ENCODE measurements around the gene ANAPC16. TPM values are rescaled to one million over a fixed set of nuclear protein-coding genes. Genes with fewer than 3 reads are reported as not detected.

ANAPC16 gene
- total RNA-seq, 1 experiment from 2014 or later, result 71.1 TPM

DNA sequence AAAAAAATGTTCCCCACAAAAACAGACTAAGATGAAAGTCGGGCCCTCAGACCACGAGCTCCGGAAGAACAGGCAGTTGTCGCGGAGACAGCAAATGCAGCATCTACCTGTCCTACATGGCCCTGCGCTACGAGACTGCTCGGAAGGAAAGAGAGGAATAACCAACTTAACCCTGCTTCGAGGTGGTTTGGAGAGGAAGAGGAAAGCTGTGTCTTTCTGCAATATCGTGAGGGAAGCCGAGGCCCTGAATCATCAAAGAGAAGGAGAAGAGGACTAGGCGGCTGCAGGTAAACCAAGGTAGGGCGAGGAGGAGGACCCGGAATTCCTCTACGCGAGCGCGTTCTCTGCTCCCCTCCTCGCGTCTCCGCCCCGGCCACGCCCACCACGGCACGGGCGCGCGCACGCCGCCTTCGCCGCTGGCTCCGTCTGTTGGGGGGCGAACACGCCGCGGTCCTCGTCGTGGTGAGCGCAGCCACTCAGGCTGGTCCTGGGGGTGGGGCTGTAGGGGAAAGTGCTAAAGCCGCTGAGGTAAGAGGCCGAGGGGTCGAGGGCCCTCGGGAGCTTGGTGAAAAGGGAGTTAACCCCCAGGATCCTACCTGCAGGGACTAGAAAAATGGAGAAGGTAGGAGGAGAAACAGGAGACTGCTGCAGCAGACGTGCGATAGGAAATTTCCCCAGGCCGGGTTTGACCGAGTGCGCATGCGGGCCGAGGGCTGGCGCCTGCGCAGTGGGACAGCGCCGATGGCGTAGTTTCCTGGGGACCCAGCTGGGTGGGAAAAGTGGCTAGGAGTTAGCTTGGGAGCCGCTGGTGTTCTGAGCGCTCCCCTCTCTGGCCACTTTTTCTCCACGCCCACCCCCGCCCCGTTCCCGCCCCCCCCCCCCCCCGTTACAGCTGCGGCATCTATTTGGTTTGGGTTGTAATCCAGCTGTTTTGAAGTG, at the start of gene ANAPC16, which contains the start of gene ASCC1 (continued):
- TF ChIP-seq, protein P1, sequence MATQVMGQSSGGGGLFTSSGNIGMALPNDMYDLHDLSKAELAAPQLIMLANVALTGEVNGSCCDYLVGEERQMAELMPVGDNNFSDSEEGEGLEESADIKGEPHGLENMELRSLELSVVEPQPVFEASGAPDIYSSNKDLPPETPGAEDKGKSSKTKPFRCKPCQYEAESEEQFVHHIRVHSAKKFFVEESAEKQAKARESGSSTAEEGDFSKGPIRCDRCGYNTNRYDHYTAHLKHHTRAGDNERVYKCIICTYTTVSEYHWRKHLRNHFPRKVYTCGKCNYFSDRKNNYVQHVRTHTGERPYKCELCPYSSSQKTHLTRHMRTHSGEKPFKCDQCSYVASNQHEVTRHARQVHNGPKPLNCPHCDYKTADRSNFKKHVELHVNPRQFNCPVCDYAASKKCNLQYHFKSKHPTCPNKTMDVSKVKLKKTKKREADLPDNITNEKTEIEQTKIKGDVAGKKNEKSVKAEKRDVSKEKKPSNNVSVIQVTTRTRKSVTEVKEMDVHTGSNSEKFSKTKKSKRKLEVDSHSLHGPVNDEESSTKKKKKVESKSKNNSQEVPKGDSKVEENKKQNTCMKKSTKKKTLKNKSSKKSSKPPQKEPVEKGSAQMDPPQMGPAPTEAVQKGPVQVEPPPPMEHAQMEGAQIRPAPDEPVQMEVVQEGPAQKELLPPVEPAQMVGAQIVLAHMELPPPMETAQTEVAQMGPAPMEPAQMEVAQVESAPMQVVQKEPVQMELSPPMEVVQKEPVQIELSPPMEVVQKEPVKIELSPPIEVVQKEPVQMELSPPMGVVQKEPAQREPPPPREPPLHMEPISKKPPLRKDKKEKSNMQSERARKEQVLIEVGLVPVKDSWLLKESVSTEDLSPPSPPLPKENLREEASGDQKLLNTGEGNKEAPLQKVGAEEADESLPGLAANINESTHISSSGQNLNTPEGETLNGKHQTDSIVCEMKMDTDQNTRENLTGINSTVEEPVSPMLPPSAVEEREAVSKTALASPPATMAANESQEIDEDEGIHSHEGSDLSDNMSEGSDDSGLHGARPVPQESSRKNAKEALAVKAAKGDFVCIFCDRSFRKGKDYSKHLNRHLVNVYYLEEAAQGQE (IDR thresholded peaks at IDR 0.05; ENCODE audit: low read depth), result no peak
- TF ChIP-seq POLR2A (IDR thresholded peaks at IDR 0.05; ENCODE audit: borderline replicate concordance, extremely low read depth, insufficient read depth, insufficient read length) (peak; percentile 94), SP1 (IDR thresholded peaks at IDR 0.05; ENCODE audit: low read depth) (peak; percentile 76), SIN3A (IDR thresholded peaks at IDR 0.05; ENCODE audit: low read depth) (peak; percentile 91), EZH2phosphoT487 (IDR thresholded peaks at IDR 0.05; ENCODE audit: borderline replicate concordance) (no peak), POLR2AphosphoS5 (IDR thresholded peaks at IDR 0.05; ENCODE audit: low read depth, low read length) (peak; percentile 96)
- TF ChIP-seq, protein P2, sequence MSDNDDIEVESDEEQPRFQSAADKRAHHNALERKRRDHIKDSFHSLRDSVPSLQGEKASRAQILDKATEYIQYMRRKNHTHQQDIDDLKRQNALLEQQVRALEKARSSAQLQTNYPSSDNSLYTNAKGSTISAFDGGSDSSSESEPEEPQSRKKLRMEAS (IDR thresholded peaks at IDR 0.05), result peak; percentile 98

DNA sequence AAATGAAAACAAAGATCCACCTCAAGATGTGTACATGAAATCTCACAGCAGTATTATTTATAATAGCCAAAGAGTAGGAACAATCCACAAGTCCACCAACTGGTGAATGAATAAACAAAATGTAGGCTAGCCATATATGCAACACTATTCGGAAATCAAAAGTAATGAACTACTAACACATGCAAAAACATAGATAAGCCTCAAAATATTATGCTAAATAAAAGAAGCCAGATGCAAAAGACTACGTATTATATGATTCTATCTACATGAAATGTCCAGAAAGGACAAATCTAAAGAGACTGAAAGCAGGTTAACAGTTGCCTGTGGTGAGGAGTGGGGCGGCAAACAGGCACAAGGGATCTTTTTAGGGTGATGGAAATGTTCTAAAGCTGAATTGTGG, 48.7 kb upstream of the ANAPC16 start:
- Histone ChIP-seq H3K9ac (ENCODE audit: low read length) (no peak overlapping the region), H3K4me1 (ENCODE audit: control insufficient read depth in 1 of 2, insufficient read depth in 2 of 2, low read length in 2 of 2) (peaks cover 45 to 48% of the 10 kb centered on the region in 2 experiments), H3K4me3 (replicated peaks in 1 of 2; ENCODE audit: low read depth in 1 of 2, low read length in 2 of 2) (no peak overlapping the region), H3K4me2 (ENCODE audit: low read length) (no peak overlapping the region), H4K20me1 (ENCODE audit: insufficient read depth) (no peaks in the 10 kb centered on the region), H3K36me3 (ENCODE audit: control insufficient read depth in 1 of 2, insufficient read depth in 2 of 2, low read length in 2 of 2) (no peaks in the 10 kb centered on the region), H3K9me2 (ENCODE audit: insufficient read depth) (no peaks in the 10 kb centered on the region), H3K9me3 (ENCODE audit: control insufficient read depth in 1 of 2, insufficient read depth in 1 of 2, low read depth in 1 of 2, low read length in 2 of 2) (no peaks in the 10 kb centered on the region), H3K27me3 (ENCODE audit: insufficient read depth, low read length) (no peaks in the 10 kb centered on the region), H3K27ac (ENCODE audit: low read depth, low read length) (no peak overlapping the region), H3K79me2 (ENCODE audit: insufficient read depth, low read length) (no peaks in the 10 kb centered on the region), H2AFZ (ENCODE audit: low read depth, low read length, poor library complexity, severe bottlenecking) (no peak overlapping the region)
- RAD21 ChIA-PET (ENCODE audit: low non-redundant PET in 1 of 2, low total read pairs in 2 of 2, uncharacterized antibody in 2 of 2, unreplicated experiment in 2 of 2), result no interaction called here
- ATAC-seq, result no peak
- POLR2A ChIA-PET, result no interaction called here
- TF ChIP-seq ELF1 (IDR thresholded peaks at IDR 0.05; ENCODE audit: borderline replicate concordance, low read depth) (no peak), EGR1 (IDR thresholded peaks at IDR 0.05; ENCODE audit: low read depth) (no peak), EZH2phosphoT487 (IDR thresholded peaks at IDR 0.05; ENCODE audit: borderline replicate concordance) (no peak), JUND (IDR thresholded peaks at IDR 0.05) (no peak), RAD21 (IDR thresholded peaks at IDR 0.05; ENCODE audit: low read depth) (no peak), EZH2 (IDR thresholded peaks at IDR 0.05) (no peak), YY1 (IDR thresholded peaks at IDR 0.05; ENCODE audit: extremely low read depth, insufficient replicate concordance, low read depth, low read length) (no peak), ZNF274 (IDR thresholded peaks at IDR 0.05; ENCODE audit: low read depth, low read length) (no peak), POLR2AphosphoS5 (IDR thresholded peaks at IDR 0.05; ENCODE audit: low read depth, low read length) (no peak), SIN3A (IDR thresholded peaks at IDR 0.05; ENCODE audit: low read depth) (no peak), CBX3 (IDR thresholded peaks at IDR 0.05; ENCODE audit: low read depth) (no peak)
- intact Hi-C loops (cut with micrococcal nuclease), result no loop called here
- BruUV-seq (replicated peaks), result no TSS peak
- CTCF ChIA-PET, result interaction anchor here (1.2 kb wide), 1 partner anchor 41 kb away, joined by 4 read pairs; no protein-coding TSS in a partner anchor
- DNase-seq (ENCODE audit: low read depth, low spot score), result no peak
